ENCODE measurements around the gene CAMKV.

Gene CAMKV

GRCh38 chr3:49873623-49874022 is 3.9 kb upstream of the CAMKV start:
- TF ChIP-seq CTCF (IDR thresholded peaks at IDR 0.05; ENCODE audit: low read depth, low read length, missing control alignments), result no peak
- in situ Hi-C loops (cut with HindIII; ENCODE audit: low pct_ligation_motif_present, low sequenced_read_pairs), result no loop called here
- peaks cover 21% of the 10 kb centered on the region for H3K27me3 ChIP-seq (replicated peaks)

GRCh38 chr3:49872801-49873281 is 3.1 kb upstream of the CAMKV start:
- no peak overlapping the region for H3K27ac ChIP-seq
- in situ Hi-C loops (cut with HindIII; ENCODE audit: low pct_ligation_motif_present, low sequenced_read_pairs), result no loop called here
- no peak for TF ChIP-seq CTCF (IDR thresholded peaks at IDR 0.05; ENCODE audit: low read depth, low read length, missing control alignments)
- H3K36me3 ChIP-seq (replicated peaks), result no peaks in the 10 kb centered on the region
- no peak for DNase-seq
- H3K4me3 ChIP-seq (ENCODE audit: low read depth, low read length), result no peak overlapping the region
- peaks cover 26% of the 10 kb centered on the region for H3K27me3 ChIP-seq (replicated peaks)

More at GRCh38 chr3:49873623-49874022, 3.9 kb upstream of the CAMKV start:
- H3K27ac ChIP-seq, result no peak overlapping the region
- H3K4me3 ChIP-seq (ENCODE audit: low read depth, low read length), result no peak overlapping the region
- H3K36me3 ChIP-seq (replicated peaks), result no peaks in the 10 kb centered on the region
- no peak for DNase-seq

- Histone ChIP-seq H3K27me3 (replicated peaks) (peaks cover 28% of the 10 kb centered on the region), H3K27ac (no peak overlapping the region), H3K4me3 (ENCODE audit: low read depth, low read length) (no peak overlapping the region), H3K36me3 (replicated peaks) (no peaks in the 10 kb centered on the region)
- no peak for TF ChIP-seq CTCF (IDR thresholded peaks at IDR 0.05; ENCODE audit: low read depth, low read length, missing control alignments)
- in situ Hi-C loops (cut with HindIII; ENCODE audit: low pct_ligation_motif_present, low sequenced_read_pairs), result no loop called here
- DNase-seq, result no peak
Measured at GRCh38 chr3:49871531-49872153, 1.9 kb upstream of the CAMKV start.

- TF ChIP-seq CTCF (IDR thresholded peaks at IDR 0.05; ENCODE audit: low read depth, low read length, missing control alignments), result no peak
- Histone ChIP-seq H3K36me3 (replicated peaks) (no peaks in the 10 kb centered on the region), H3K27me3 (replicated peaks) (peaks cover 28% of the 10 kb centered on the region), H3K27ac (no peak overlapping the region), H3K4me3 (ENCODE audit: low read depth, low read length) (no peak overlapping the region)
- in situ Hi-C loops (cut with HindIII; ENCODE audit: low pct_ligation_motif_present, low sequenced_read_pairs), result no loop called here
- no peak for DNase-seq
Measured at GRCh38 chr3:49868862-49869466, 742 bp downstream of the CAMKV start.

GRCh38 chr3:49867871-49868321 is 1.8 kb downstream of the CAMKV start:
- no peak for TF ChIP-seq CTCF (IDR thresholded peaks at IDR 0.05; ENCODE audit: low read depth, low read length, missing control alignments)
- in situ Hi-C loops (cut with HindIII; ENCODE audit: low pct_ligation_motif_present, low sequenced_read_pairs), result no loop called here
- no peaks in the 10 kb centered on the region for H3K36me3 ChIP-seq (replicated peaks)
- no peak overlapping the region for H3K4me3 ChIP-seq (ENCODE audit: low read depth, low read length)
- peaks cover 28% of the 10 kb centered on the region for H3K27me3 ChIP-seq (replicated peaks)
- DNase-seq, result peak; percentile 25
- H3K27ac ChIP-seq, result no peak overlapping the region
